ENCODE data around the gene GABPB2.

The GABPB2 gene

DNA sequence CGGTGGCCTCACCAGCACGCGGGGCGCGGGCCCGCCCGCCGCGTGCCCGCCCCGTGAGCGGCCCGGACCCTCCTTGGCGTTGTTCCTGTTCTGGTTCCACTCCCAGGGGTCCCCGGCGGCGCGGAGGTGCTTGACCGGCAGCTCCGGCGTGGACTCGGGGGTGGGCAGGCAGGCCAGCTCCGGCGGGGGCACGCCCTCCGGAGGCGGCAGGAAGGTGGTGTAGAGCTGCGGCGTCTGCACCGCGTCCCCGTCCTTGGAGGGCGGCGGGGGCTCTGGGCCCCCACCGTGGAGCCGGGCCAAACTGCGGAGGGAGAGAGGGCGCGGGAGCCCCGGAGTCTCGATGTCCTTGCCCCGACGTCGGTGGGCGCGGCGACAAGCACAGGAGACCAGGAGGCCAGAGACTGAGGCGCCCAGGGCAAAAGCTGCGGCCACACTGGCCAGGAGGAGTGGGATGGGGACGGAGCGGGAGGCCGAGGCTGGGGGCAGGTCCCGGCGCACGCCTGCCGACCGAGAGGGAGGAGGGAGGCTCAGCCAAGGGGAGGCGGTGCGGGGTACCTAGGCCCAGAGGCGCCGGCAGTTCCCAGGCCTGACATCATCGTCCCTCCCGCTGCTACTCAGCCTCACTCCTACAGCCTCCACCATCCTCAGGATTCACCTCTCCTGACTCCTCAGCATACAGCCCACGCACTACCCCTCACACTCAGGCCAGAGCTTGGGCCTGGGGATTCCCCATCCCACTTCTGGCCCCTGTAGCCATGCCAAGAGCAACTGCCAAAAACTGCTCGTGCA is 62.7 kb downstream of the GABPB2 start:
- DNase-seq = no peak

DNA sequence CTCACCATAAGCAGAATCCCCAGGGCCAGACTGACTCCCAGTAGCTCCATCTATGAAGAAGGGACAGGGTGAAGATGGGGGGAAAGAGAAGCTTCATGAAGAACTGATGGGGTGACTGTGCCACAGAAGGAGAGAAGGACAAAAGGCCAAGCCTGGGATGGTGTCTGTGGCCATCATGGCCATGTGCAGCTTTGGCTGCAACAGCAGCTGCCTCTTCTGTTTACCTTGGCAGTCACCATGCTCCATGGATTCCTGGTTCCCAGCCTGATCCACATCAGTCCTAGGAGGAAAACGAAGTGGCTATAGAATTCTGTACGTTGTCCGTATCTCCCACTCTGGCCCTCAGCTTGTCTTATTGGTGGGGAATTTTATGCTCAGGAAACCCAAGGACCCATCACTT is 63.8 kb downstream of the GABPB2 start:
- no peak for DNase-seq

DNA sequence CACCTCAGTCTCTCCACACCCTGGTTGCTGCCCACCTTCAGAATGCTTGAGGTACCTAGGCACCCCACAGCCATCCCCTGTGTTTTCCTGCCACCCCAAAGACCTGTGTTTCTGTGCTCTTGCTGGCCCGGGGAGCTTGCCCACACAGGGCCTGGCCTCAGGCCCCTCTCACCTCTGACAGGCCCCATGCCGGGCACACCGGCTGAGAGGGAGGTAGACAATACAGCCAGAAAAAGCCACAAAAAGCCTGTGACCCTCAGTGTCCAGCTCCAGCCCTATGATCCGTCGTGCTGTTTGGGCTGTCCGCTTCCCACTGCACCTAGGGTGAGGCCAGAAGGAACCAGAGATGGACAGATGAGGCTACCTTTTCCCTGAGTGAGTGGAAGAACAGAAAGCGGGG is 64.4 kb downstream of the GABPB2 start:
- no peak for DNase-seq

DNA sequence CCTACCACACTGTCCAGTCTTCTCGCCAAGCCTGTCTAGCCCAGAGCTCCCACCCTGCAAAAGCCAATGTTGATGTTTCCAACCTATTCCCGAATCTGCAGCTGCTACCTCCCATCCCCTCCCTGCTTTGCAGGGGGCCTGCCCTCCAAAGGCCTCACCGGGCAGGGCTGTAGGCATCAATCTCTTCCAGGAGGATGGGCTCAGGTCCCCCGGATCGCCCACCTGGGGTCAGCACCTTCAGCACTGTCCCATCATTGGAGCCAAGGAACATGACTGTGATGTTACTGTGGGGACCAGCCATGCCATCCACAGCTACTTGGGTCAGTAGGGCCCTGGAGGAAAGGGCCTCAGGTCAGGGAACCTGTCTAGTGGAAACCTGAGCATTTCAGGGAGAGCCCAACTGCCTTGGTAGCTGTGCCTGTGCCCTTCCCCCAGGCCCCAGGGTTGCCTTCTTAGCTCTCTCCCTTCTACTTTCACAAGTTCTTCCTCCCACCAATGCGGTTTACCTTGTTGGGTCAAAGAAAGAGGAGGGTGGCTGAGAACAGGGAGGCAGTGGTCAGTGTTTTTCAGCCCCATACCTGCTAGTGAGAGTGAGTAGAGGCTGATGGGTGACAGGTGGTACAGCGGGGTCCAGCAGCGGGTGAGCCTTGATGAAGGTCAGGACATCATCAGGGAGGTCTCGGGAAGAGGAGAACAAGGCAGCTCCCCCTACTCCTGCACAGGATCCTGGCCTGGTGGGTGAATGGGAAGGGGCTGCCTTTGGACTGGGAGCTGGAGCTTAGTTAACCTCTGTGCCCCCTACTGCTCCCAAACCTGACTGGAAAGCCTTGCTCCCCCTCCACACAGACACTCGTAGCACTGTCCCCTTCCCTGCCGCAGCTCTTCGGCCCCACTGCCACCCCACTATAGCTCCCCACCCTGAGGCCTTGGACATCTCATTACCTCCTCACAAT is 65.1 kb downstream of the GABPB2 start:
- DNase-seq = no peak

DNA sequence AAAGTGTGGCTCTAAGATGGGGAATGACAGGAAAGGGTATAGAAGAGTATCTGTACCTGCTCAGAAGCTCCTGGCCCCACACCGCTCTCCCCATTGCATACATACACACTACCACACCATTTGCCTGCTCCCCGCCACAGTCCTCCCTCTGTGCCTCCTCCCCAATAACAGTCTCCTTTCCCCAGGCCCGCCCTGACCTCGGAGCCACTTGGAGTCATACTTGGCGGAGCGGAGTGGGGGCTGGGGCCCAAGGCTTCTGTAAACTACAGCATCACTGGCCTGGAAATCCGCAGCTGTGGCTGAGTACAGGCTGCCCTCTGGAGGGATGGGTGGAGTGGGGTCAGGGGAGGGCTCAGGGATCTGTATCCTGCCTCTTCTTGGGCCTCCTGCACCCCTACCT is 67.2 kb downstream of the GABPB2 start:
- DNase-seq = no peak

DNA sequence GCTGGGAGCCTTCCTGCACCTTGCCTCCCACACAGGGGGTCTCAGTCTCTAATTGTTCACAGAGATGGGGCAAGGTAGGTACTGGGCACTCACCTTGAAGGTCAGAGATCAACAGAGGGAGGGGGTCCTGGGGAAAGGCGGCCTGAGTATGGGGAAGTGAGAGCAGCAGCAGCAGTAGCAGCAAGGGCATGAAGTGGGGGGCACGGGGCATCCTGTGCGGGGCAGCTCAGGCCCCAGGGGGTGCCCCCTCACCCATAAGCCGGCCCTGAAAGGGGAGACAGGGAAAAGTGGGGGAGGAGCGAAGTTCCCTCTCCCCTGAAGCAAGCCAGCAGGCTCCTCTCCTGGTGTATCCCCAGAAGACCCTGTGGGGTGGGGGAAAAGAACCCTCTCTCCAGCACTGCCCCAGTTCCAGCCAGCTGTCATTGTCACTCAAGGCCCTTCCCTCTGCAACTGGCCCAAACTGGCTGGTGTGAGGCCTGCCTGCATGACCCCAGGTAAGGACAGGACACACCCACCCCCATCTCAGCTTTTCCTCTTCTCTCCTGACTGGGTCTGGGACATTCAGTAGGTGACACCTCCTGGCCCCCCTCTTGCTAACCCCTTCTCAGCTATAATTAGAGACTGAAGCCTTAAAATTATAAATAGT is 72.0 kb downstream of the GABPB2 start:
- no peak for DNase-seq

DNA sequence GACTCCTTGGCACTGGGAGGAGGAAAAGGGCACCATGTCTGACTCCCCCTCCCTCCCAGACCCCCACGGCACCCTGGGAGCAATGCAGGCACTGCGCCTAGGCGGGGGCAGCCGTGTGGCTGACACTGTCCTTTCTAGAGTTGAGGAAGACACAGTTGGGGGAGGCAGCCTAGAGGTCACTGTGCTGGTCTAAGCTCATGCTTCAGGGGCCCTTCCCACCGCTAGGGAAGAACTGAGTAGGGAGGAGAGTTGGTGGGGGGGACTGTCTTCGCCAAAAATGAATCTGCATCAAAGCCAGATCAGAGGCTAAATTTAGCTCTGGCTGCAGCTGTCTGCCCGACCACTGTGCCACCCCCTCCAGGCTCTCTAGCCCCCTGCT is 72.5 kb downstream of the GABPB2 start:
- DNase-seq = no peak

DNA sequence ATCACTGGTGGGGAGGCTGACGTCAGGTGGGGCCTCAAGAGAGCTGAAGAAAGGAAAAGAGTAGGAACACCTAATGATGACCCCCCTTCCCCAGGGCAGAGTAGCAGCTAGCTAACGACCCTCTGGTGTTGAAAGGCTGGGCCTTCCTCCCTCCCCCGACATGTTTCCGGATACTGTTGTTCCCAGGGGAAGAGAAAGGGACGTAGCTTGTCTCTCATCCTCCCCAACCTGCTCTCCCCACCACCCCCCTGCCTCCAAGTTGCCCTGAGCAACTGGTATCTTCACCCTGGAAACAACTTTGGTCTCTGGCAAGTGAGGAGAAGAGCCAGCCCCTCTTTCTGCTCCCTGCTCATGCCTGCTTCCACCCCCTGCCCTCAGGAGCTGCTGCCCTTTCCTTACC is 73.4 kb downstream of the GABPB2 start:
- no peak for DNase-seq

DNA sequence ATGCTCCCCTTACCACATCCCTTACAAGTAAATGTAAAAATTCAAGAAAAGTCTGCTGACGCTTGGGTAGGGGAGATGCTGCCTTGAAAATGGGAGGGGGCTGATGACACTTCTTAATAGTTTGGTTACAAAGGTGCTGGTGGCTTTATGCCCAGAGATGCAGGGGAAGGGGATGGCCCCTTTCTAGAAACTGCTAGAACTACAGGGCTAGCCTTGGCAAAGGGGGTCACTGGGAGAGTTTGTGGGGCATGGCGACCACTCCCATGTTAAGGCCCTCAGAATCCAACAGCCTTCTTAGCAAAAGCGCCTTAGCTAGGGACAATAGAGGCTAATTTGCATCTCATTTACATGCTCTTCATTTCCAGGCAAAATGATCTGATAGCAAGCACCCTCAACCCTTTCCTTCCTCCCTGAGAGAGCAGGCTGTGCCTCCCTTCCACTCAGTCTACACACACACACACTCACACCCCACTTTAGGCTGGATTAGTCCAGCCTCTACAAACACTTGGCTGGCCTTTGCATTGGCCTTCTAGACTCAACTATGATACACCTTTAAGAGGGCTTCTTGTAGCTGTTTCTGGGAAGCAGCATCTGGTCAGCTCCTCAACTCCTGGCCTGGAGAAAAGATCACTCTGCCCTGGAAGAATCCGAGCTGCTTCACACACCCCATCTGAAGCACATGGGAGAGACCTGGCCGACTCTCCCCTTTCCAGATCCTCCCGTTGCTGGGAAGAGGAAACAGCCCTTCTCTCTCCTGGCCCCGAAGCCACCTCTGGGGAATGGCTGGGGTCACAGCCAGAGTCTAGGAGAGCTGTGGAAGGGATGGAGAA is 74.1 kb downstream of the GABPB2 start:
- no peak for DNase-seq

DNA sequence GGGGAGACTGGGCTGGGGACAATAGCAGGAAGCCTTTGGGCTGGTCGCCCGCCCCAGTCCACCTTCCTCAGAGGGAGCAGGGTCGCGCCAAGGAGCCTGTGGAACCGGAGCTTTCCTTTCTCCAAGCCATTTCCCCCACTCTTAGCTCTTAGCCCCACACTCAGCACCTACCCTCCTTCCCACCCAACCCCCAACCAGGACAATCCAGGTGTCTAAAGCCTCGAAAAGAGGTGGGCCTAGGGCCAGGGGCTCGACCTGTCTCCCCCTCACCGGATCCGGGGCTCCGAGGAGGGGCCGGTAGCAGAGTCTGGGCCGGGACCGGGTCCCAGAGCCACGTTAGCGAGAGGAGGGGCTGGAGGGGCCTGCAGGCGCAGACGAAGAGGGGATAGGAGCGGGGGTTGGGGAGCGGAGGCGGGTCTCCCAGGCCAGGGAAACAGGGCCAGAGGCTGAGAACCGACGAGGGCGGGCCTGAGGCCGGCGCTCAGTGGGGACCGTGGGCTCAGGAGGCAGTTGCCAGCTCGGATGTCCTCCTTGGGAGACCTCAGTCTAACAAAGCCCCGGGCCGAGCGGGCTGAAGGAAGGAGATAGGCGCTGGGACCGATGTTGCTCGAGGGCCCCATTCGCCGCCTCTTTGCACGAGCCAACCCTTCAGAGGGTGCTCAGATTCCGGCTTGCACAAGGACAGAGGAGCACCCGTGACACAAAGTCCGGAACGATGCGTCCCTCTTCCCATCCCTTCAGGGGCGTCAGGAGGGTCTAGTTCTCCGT is 74.9 kb downstream of the GABPB2 start:
- no peak for DNase-seq

DNA sequence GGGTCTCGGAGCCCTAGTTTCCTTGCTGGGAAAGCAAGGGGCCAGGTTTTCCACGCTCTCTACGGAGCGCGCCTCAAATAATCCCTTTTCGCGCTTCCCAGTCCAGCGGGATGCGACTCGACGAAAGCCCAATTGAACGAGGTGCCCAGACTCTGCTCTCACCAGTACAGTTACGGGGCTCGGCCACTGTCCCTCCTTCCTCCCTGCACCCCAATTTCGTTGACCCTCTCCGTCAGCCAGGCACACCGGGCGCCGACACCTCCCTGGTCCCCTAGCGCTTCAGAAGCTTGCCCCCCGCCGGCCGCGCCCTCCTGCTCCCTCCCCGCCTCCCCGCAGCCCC is 75.5 kb downstream of the GABPB2 start:
- DNase-seq = no peak

DNA sequence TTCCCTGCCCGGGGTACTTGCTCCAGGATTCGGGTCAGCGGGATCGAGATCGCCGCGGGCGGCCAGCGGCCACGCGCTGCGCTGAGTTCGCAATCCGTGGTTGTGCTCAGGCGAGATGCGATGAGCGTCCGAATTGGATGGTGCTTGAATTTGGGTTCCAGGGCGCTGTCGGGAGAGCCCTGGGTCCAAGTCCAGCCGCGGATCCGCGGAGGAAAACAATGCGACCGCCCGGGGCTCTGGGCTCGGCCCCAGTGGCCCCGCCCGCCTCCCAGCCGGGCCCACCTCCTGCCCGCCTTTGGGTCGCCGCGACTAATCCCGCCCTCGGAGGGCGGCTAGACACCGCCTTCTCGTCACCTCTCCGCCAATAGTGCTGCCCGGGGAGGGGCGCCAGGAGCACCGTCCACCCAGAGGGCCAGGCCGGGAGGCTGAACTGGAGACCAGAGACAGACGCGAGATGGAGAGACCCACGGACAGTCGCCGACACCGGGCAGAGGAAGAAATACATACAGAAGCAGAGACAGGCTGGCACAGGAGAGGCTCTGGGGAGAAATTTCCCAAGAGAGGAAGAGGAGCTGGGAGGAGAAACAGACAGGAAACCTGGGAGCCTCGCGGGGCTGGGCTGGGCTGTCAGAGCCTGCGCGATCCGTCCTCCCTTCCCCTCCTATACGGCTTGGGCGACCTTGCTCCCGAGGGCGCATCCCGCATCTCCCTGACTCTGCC is 76.0 kb downstream of the GABPB2 start, which contains the start of gene SEMA6C:
TSS of gene SEMA6C (minus strand) at position 220 of the 720 bp plus-strand sequence. CDS start 4,010 bp downstream, outside the sequence.
- DNase-seq = peak; percentile 86 to 87

DNA sequence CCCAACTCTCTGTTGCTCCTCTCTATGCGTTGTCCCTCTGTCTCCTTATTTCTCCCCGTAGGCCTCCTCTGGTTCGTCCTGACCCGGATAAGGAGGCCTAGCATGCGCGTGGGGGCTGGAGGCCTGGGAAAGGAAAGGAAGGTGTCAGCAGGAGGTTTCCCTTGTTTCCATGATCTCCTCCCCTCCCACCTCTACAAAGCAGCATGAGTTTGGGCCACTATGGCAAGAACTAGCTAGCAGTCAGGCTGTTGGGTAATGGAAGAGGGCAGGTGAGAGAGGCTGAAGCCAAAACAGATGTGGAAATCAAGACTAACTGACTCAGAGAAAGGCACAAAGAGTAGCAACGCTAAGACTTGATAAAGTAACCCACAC is 76.6 kb downstream of the GABPB2 start:
- DNase-seq = no peak

DNA sequence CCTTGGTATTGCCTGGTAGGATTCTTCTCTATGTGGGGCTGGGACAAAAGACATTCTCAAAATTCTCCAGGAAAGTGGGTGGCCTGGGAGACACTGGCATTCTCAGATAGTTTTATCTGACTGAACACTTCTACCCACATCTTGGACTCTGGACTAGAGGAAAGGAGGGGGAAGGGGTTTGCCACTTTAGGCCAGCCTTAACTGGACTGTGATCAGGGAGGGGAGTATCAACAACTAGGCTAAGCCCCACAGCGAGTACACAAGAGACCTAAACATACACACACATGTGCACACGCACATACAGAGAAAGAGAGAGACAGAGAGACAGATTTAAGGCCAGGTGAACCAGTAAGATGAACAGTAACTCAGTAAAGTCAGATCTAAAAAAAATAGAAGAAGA is 77.1 kb downstream of the GABPB2 start:
- no peak for DNase-seq

DNA sequence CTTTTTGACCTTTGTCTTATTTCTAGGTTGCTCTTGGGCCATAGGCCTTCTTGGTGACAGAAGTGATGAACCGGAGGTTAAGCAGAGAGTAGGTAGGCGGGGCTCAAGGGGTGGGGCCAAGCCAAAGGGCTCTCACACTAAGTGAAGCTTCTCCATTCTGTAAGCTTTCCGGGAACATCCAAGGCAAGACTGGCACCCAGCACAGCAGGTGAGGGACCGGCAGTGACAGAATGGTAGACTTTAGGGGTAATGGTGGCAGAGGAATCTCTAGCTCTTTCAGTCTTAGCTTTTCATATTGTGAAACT is 85.9 kb downstream of the GABPB2 start, which contains the start of gene TNFAIP8L2:
TSS of gene TNFAIP8L2 (plus strand) at position 135 of the 305 bp plus-strand sequence. CDS start 2,049 bp downstream, outside the sequence.
- DNase-seq = peak; percentile 71 to 73

DNA sequence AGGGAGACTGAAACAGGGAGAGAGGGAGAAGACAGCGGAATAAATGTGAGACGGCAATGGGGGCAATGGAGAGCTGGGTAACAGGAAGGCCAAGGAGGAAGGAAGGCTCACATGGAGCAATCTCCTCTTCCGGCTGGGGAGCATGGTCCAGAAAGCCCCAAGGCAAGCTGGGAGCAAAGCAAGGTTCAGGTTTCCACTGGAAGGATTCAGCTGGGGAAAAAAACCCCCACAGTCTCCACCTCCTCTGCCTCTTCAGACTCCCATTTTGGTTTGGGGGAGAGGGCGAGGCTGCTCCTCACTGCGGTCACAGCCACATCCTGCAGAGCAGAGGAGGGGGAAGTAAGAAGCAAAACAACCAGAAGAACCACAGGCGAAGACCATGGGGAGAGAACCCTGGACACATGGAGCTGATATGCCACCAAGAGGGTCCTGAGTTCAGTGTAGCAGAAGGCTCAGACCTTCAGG is 86.5 kb downstream of the GABPB2 start:
- DNase-seq = peak; percentile 60 to 68

DNA sequence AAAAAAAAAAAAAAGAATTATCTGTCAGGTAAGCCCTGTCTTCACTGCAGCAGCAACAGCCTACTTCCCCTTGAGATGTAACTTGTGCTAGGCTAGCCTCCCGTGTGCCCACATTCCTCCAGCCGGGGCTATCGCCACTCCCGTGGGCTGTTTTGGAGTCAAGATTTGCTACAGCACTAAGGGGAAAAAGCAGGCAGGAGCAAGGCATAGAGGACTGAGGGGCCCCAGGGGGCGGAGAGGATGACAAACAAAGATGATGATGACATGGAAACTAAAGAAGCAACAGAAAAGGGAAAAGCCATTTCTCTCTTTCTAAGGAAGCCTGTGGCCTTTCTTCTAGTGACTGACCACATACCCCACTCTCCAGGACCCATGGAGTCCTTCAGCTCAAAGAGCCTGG is 87.8 kb downstream of the GABPB2 start:
- peak in 1 of 2 donors; percentile 32 for DNase-seq

DNA sequence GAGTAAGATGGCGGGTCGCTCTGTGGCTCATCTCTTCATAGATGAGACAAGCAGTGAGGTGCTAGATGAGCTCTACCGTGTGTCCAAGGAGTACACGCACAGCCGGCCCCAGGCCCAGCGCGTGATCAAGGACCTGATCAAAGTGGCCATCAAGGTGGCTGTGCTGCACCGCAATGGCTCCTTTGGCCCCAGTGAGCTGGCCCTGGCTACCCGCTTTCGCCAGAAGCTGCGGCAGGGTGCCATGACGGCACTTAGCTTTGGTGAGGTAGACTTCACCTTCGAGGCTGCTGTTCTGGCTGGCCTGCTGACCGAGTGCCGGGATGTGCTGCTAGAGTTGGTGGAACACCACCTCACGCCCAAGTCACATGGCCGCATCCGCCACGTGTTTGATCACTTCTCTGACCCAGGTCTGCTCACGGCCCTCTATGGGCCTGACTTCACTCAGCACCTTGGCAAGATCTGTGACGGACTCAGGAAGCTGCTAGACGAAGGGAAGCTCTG is 88.2 kb downstream of the GABPB2 start:
- DNase-seq = no peak

DNA sequence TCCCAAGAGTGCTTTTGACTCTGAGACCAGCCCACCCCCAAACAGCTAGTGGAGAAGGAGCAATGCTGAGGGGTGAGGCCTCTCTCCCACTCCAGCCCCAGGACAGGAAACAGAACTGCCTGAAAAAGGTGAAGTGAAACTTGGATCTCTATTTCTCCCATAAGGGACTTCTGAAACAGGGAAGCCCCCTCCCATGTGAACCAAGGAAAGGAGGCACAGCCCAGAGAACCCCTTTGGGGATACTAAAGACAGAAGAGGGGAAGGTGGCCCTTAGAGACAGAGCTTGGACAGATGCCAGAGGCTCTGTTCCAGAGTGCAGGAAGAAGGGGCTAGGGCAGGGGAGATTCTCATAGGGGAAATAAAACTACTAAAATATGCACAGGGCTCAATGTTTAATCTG is 88.8 kb downstream of the GABPB2 start:
- no peak for DNase-seq

DNA sequence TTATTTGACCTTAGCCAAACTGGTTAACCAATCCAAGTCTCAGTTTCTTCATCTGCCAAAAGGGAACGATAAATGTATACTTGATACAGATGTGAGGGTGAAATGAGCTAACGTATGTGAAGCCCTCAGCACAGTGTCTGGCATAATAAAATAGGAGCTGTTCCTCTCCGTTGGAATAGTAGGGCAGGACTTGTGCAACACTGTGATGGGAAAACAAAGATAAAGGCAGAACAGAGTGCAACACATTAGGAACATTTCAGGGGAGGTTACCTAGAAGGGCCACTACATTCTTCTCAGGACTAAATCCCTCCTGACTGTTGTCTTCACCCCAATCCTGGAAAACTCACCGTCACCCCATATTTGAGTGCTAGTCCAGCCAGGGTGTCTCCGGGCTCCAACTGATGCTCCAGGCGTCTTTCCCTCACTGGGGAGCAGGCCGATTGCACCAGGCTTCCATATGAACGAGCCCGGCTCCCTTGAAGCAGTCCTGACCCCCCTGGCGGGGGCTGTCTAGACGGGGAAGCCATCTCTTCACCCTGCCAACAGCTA is 94.2 kb downstream of the GABPB2 start:
- DNase-seq = no peak
